Testis (tissue), 2 donors: ENCODE results near the gene DYNC1I1.

ENCODE experiments used
- POLR2A ChIP-seq: fragments of 450-650 bp; IDR thresholded peaks from one replicate; pipeline ENCODE4 v1.6.1; 2017; ENCODE audit warnings: antibody characterized with exemption, mild to moderate bottlenecking, moderate library complexity
- TF ChIP-seq, protein P1 (sequence below), 3 experiments: fragments of 450-650 bp in 2 of 3; fragments of 200-600 bp in 1 of 3; sonication (generic) in 1 of 3; IDR thresholded peaks; one replicate each; pipeline ENCODE4 v1.5.1; 2016 to 2019; ENCODE audit warnings: antibody characterized with exemption in 3 of 3, mild to moderate bottlenecking in 2 of 3, moderate library complexity in 1 of 3

DNA sequence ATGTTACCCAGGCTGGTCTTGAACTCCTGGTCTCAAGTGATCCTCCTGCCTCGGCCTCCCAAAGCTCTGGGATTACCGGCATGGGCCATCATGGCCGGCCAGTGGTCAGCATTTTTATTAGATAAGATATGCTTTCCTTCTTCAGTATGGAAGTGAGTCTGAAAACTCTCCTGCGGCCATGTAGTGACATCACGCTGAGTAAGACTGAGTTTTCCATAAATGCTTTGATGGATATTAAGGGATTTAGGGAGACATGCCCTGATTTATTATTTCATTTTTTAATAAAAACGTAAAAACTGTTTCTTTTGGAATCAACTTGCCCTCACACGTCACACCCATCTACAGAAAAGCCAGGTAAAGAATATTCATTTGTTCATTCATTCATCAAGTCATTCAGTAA, 48.4 kb downstream of the DYNC1I1 start:
- TF ChIP-seq, protein P1, sequence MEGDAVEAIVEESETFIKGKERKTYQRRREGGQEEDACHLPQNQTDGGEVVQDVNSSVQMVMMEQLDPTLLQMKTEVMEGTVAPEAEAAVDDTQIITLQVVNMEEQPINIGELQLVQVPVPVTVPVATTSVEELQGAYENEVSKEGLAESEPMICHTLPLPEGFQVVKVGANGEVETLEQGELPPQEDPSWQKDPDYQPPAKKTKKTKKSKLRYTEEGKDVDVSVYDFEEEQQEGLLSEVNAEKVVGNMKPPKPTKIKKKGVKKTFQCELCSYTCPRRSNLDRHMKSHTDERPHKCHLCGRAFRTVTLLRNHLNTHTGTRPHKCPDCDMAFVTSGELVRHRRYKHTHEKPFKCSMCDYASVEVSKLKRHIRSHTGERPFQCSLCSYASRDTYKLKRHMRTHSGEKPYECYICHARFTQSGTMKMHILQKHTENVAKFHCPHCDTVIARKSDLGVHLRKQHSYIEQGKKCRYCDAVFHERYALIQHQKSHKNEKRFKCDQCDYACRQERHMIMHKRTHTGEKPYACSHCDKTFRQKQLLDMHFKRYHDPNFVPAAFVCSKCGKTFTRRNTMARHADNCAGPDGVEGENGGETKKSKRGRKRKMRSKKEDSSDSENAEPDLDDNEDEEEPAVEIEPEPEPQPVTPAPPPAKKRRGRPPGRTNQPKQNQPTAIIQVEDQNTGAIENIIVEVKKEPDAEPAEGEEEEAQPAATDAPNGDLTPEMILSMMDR (IDR thresholded peaks at IDR 0.05) = no peak
- TF ChIP-seq POLR2A = no peak
